ENCODE measurements around the gene SFTPB. TPM values are rescaled to one million over a fixed set of nuclear protein-coding genes. Genes with fewer than 3 reads are reported as not detected.
"Not testable (repeated sequence)": the region's sequence is repeated elsewhere in the genome, so short reads cannot be mapped to it uniquely, and the experiment has no call there.

SFTPB gene
- polyA plus RNA-seq (ENCODE audit: insufficient read length in 3 of 3) = under 1 TPM in 1 of 3 donors, not detected in 2; 0.24 TPM

DNA sequence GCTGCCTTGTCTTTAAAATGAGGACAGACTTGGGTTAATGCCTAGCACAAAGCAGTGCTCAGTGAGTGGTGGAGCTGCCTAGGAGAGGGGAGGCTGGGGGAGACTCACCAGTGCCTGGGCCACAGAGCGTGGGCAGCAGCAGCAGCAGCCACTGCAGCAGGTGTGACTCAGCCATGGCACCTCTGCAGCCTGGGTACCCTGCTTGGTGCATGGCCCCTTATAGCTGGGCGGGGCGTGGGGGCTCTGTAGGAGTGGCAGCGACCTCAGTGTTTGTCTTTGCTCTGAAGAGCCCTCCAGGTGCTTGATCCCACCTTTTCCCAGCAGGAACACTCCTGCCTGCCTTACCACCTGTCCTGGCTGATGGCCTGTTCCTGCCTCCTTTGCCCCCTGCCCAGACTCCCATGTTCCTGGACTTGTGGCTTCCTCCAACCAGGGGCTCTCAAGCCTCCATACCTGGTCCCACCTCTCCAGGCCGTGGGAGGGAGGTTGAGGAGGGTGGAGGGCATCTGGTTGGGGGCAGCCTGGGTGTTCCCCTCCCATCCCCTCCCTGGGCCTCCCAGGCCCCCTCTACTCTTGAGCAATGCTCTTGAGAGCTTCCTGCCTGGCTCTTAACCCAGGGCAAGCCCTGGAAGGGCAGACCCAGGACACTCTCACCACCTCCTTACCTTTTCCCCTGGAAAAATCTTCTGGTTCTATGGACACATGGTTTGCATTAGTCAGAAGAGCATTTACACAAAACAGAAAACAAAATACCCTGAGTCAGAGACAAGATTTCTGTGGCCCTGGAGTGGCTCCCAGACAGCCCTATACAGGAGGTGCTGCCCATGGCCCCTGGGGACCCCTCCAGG, at the start of gene SFTPB:
Gene SFTPB (minus strand): TSS at position 191 of the 848 bp plus-strand sequence. CDS start 16 bp downstream, at position 175.
- DNase-seq (ENCODE audit: low read depth in 3 of 3, low spot score in 2 of 3) = no peak

DNA sequence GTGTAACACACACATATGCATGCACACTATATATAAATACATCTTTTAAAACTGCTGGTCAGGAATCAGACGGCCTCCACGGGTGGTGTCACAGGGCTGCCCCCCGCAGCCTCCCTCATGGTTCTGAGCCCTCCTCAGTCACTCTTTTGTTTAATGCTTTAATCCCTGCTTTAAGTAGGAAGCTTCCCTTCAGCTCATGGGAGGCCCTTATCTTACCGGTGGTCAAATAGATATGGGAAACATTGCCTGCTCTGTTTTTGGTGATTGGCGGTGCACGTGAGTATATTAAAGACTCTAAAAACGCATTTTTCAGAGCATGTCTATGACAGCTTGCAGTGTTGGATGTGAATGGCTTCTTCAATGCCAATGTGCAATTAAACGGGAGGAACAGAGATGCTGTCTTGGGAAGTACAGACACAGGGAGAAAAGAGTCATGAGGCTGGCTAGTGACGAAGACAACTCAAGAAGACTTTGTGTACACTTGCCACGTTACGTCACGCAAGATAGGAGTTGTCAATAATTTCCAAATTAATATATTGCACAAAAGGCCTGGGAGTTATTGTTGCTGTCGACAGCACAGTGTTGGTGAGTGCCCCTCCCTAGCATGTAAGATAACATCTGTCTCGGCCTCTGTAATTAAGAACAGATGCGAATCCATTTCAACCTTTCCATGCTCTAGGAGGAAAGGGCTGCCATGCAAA, 49.5 kb upstream of the SFTPB start:
- no peak for DNase-seq (ENCODE audit: low read depth in 3 of 3, low spot score in 2 of 3)

DNA sequence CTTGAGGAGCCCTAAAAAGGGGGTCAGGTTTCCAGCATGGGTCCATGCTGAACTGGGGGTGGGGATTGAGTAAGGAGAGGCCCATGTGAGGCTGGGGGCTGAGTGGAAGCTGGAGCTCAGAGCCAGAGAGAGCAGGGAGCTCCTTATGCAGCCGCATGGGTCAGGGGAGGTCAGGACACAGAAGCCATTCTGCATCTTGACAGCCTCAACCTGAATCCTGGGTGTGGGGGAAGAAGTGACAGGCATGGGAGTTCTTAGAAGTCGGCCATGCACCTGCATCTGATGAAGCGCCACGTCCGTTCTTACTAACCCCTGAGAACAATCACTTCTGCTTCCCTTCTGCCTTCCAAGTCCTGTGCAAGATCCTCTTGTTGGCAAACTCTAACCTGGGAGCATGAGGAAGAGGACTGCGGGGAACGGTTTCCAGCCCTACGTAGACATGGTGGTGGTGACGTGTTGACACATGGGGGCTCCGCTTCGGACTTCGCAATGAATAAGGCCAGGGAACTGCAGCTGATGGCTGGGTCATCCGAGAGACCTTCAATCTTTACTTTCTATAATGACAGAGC, 48.4 kb upstream of the SFTPB start:
- DNase-seq (ENCODE audit: low read depth in 3 of 3, low spot score in 2 of 3) = no peak

DNA sequence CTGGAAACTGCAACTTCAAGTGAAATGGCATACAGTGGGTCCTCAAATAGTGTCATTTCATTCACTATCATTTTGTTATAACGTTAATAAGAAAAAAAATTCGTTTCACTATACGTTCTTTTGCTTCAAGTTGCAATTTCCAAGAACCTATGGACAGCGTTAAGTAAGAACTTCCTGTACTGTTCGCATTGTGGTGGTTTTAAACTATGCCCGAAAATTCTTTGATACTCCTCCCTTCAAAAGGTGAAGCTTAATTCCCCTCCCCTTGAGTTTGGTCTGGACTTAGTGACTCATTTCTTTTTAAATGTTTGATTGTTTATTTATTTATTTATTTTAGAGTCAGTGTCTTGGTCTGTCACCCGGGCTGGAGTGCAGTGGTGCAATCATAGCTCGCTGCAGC, 46.8 kb upstream of the SFTPB start:
- no peak for DNase-seq (ENCODE audit: low read depth in 3 of 3, low spot score in 2 of 3)

DNA sequence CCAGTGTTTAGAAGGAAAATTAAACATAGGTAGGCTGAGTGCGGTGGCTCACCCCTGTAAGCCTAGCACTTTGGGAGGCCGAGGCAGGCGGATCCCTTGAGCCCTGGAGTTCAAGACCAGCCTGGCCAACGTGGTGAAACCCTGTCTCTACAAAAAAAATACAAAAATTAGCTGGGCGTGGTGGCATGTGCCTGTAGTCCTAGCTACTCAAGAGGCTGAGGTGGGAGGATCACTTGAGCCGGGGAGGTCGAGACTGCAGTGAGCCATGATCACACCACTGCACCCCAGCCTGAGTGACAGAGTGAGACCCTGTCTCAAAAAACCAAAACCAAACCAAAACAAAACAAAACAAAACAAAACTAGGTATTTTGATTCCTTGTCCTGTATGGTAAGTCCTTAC, 46.4 kb upstream of the SFTPB start:
- DNase-seq (ENCODE audit: low read depth in 3 of 3, low spot score in 2 of 3) = not testable (repeated sequence)

DNA sequence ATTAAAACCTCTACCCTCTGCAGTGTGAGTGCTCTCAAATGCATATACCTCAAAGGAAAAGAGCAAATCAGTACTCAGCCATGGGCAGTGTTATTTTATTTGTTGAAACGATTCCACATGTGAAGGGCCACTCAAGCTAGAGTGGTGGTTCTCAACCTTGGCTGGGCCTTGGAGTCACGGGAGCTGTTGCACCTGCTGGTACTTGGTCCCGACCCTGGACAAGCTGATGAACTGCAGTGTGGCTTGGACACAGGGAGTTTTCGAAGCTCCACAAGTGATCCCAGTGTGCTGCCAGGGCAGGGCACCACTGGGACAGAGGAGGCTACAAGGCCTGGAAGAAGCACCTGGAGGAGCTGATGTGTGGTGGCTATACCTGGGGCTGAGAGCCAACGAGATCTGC, 45.8 kb upstream of the SFTPB start:
- no peak for DNase-seq (ENCODE audit: low read depth in 3 of 3, low spot score in 2 of 3)

DNA sequence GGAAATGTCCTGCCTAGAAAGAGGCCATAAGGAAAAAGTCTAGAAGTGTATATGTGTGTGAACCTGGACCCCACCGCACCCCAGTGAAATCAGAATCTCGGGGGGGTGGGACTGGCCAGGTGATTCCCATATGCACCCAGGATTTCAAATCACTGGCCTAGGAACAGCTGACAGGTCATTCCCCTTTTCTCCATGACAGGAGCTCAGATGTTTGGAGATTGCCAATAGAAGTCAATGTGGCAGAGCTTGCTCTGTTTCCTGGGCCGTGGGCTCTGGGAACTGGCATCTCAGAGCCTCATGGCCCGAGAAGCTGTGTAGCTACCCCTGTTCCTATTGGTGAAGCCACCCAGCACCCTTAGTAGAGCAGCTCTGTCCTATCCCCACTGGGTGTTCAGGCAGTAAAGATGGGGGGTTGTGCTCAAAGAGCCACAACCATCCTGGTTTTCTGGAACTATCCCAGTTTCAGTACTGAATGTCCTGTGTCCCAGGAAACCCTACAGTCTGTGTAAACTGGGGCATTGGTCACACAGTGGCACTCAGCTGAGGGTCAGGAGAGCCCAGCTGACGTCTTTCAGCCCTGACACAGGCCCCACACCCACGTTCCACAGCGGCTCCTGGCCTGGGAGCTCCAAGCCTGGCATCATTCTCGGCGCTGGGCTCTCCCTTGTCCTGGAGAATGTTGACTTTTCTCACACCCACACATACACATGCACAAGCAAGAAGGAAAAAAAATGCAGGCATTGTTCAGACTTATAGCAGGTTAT, 45.0 kb upstream of the SFTPB start:
- no peak for DNase-seq (ENCODE audit: low read depth in 3 of 3, low spot score in 2 of 3)

DNA sequence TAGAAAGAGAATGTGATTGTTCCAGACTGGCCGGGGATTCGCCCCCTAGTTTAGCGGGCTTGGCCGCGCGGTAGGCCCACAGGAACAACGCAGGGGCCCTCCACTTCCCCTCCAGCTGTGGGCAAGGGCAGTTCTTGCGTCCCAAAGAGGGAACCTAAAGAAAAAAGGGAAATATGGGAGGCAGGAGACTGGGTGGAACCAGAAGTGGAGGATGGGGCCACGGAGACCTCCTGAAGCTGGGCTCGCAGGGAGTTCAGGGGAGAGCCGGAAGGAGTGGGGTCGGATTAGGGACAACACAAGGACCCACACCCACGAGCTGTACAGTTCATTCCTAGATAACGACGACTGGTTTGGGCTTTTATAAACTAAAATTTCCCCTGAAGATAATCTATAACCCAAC, 44.3 kb upstream of the SFTPB start:
- no peak for DNase-seq (ENCODE audit: low read depth in 3 of 3, low spot score in 2 of 3)

DNA sequence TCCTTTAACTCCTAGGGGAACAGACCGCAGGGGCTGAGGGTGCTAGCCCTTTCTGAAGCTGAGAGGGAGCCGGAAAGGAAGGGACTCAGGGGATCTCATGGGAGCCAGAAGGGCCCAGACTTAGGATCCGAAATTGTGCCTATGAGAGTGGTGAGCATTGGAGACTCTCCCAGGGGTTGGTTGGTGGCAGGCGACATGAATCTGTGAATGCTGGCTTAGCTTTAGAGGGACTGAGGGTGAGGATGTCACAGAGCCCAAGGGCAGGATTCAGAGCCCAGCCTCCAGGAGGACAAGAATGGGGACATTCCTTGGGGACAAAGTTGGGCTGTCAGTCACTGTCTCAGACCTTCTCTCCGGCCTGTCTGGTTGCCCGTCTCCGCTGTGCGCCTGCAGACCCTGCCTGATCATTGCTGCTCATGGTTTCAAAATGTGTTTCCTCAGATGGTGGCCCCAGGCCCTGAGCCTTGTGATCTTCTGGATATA, 43.6 kb upstream of the SFTPB start:
- DNase-seq (ENCODE audit: low read depth in 3 of 3, low spot score in 2 of 3) = no peak

DNA sequence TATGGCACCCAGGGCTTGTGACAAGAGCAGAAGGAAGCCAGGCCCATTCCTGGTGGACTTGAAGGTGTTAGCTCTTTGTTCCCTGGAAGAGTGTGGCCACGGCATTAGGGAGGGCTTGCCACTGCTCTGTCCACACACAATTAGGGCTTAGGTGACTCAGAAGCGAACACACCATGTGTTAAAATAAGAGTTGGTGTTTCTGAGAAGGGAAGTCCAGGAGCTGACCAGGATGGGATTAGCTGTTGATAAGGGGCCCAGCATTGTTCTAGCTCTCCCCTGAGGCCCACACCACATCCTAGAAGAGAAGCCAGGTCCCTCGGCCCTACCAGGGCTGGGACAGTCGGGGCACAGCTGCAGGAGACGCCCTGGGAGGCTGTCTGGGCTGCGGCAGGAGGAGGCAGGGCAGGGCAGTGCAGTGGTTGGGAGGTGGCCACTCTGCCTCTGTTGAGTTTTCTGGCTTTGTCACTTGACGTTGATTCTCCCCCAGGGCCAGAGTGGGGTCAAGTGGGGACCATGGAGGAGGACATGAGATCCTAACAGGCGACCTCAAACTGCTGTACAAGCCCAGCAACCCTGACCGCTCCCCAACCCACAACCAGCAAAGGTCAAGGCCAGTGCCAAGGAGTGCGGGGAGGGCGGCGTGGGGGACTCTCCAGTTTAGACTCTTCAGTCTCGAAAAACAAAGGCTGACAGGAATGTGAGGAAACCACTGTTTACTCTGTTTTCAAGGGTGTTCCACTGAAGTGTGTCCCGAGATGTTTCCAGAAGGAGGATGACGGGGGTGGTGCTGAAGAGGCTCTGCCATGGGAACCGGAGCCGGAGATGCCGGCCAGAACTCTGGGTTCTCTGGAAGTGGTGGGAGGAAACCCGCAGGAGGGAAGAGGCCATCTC, 42.9 kb upstream of the SFTPB start:
- no peak for DNase-seq (ENCODE audit: low read depth in 3 of 3, low spot score in 2 of 3)

DNA sequence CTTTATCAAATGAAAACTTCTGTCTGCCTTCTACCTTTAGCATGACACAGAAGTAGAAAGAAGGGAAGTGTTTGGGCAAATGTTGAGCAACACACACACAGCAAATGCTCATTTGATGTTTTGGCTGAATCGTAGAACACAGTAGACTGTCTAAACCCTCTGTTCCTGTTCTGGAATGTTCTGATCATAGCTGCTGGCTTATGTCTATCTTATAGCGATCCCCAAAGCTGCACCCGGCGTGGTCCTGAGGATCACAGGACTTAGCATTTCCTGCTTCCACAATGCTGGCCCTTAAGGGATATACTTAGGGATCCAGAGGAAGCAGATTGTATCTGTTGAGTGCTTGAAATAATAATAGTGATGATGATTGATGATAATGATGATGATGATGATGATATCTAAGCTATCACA, 41.4 kb upstream of the SFTPB start:
- DNase-seq (ENCODE audit: low read depth in 3 of 3, low spot score in 2 of 3) = no peak

DNA sequence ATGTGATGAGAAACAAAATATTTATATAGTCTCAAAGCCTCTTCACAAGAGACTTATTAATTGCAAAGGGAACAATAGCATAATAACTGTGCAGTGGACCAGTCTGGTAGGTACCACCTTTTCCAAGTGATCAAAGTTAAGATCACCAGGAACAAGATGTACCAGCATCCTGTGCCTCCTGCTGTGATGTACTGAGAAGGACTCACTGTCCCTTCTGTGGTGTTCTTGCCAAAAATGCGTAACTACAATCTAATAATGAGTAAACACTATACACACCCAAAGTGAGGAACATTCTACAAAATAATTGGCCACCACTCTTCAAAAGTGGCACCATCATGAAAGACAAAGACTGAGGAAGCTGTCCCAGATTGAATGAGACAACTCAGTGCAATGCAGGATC, 40.6 kb upstream of the SFTPB start:
- no peak for DNase-seq (ENCODE audit: low read depth in 3 of 3, low spot score in 2 of 3)

DNA sequence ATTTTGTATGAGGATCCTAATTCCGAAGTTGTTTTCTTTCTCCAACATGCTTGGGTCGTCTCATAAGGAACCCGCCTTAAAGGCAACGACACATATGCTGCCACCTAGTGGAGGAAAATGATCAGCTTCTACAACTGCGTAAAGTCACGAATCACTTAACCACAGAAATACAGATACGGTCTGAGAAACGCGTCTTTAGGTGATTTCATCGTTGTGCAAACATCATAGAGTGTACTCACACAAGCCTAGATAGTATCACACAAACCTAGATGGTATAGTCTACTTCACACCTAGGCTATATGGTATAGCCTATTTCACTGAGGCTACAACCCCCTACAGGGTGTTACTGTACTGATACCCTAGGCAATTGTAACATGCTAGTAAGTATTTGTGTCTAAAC, 39.3 kb upstream of the SFTPB start:
- DNase-seq (ENCODE audit: low read depth in 3 of 3, low spot score in 2 of 3) = peak; percentile 68 to 71 (median 69)

DNA sequence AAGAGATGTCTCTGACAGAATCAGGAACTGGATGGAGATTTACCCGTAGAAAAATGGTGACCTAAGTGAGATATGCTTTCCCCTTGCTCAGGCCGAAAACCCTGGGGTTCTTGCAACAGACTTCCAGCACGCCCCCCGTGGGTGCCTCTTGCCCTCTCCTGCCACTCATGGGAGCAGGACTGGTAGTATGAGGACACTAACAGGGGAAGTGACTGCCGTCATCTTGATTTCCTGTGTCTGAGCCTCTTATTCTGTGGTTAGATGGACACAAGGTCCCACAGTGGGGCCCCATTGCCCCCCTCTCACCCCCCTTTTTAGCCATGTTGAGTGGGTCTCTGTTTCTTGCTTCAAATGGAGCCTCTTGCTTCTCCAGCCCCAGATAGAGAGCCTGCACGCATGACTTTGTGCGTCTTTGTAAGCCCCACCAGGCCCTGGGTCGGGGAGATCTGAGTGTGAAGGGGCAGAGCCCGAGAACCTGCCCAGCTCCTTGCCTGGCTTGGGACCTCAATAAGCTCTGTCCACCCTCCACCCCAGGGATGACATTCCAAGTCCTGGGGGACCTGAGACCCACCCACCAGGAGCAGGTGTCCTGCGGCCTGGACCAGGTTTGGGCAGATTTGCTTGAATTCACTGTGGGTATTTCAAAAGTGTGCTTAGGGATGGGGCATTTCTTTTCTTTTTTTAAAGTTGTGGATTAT, 38.7 kb upstream of the SFTPB start:
- DNase-seq (ENCODE audit: low read depth in 3 of 3, low spot score in 2 of 3) = no peak

DNA sequence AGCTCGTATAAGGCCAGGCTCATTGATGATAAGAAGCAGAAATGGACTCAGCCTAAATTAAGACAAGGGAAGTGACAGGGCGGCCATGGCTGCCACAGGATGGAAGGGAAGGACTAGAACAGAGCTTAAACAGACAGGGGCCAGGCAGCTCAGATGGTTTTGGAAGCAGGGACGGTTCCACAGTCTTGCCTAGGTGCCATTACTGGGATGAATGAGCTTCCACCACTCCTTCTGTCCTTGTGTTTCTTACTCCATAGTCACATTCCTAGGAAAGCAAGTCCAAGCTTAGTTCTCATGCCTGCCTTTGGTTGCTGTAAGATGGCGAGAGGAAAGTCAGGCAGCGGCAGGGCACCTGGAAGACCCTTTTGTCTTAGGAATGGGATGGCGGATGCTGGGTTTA, 38.1 kb upstream of the SFTPB start:
- DNase-seq (ENCODE audit: low read depth in 3 of 3, low spot score in 2 of 3) = no peak

DNA sequence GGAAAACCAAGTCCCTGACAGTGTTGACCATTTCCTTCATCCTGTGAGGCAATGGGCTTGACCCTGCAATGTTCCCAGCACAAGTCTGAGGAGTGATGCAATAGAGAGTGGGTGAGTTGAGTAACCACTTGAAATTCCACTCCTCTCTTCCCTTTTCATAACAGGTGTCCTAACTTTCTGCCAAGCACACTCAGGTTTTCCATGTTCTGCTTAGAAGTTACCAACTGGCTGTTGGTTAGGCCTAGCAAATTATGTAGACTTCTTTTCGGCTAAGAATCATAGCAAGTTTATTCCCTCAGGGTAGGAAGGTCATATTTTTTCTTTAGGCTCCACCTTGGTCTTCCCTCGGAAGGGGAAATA, 37.7 kb upstream of the SFTPB start:
- no peak for DNase-seq (ENCODE audit: low read depth in 3 of 3, low spot score in 2 of 3)

DNA sequence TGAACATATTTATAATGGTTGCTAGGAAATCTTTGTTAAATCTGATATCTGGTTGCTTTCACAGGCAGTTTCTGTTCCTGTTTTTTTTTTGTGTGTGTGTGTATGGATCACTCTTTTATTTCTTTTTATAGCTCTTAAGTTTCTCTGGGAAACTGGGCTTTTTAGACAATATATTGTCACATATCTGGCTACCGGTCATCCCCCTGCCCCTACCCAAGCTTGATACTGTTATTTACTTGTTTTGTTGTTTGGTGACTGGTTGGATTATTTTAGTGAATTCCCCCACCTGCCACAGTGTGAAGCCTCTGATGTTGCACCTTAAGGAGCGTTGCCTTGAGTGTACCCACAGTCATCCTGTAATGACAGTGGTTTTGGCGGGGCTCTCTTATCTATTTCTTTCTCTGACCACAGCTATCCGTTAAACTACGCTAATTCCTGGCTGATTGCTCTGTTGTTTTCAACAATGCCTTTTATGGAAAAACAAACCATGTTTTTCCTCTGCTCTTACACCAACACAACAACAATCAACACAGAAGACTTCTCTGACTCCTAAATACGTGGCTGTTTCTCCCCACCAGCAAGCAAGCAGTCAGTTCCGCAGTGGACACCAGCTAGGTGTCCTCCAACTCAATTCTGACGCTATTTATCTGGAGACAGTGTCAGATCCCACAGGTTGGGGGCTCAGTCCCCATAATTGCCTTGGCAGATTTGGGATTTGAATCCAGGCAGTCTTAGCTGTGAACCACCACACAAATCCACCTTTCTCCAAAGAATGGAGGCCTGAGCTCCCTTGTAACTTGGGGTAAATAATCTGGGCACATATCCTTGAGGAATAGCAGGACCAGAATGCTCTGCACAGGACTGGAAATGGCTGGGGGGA, 37.0 kb upstream of the SFTPB start:
- DNase-seq (ENCODE audit: low read depth in 3 of 3, low spot score in 2 of 3) = no peak

DNA sequence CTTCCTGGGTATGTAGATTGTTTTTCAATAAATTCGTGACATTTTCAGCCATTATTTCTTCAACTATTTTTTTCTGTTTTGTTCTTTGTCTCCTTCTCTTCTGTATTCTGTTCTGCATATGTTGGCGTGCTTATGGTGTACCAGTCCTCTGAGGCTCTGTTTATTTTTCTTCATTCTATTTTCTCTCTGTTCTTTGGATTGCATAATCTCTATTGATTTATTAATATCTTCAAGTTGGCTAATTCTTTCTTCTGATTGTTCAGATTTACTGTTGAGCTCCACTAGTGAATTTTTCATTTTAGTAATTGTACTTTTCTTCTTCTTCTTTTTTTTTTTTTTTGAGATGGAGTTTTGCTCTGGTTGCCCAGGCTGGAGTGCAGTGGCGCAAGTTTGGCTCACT, 36.0 kb upstream of the SFTPB start:
- DNase-seq (ENCODE audit: low read depth in 3 of 3, low spot score in 2 of 3) = no peak

Measured in right renal cortex interstitium (tissue), 3 donors.